PC-3 (cell line): Measurements from ENCODE around the gene ATP10A. TPM values are rescaled to one million over a fixed set of nuclear protein-coding genes. Genes with fewer than 3 reads are reported as not detected.

Experiments
- ATAC-seq: fragments of 200-7000 bp; cut with Tn5 transposase; 2 replicates; pipeline ENCODE4 v1.9.1; 2020; ENCODE audit warnings: mild to moderate bottlenecking, moderate library complexity
- BruUV-seq: library from RNA; stranded (reverse); fragments of 400-500 nt; replicated peaks from 2 replicates; lab custom pipeline; 2021; lab: Mats Ljungman, UMichigan
- CTCF ChIA-PET: fragments of 300-600 bp; sonication (Branson Sonifier 250); formaldehyde crosslinking; loops from one replicate; lab custom pipeline; 2022; ENCODE audit warnings: antibody characterized with exemption; lab: Charles Lee
- POLR2A ChIA-PET: fragments of 300-600 bp; sonication (Branson Sonifier 250); formaldehyde crosslinking; loops from one replicate; lab custom pipeline; 2022; ENCODE audit warnings: antibody characterized with exemption; ENCODE audit not compliant: unreplicated experiment; lab: Charles Lee
- DNase-seq: peaks from one replicate; pipeline ENCODE4 v3.0.0-alpha.2; 2015
- H2AFZ ChIP-seq: fragments of 300-600 bp; sonication (generic); 2 replicates; pipeline ENCODE4 v1.6.0; 2016; ENCODE audit warnings: antibody characterized with exemption, low read length
- H3F3A ChIP-seq: fragments of 300-600 bp; sonication (generic); one replicate; pipeline ENCODE4 v1.6.0; 2017; ENCODE audit warnings: antibody characterized with exemption, low read length, control low read depth, mild to moderate bottlenecking; ENCODE audit not compliant: unreplicated experiment
- H3K27ac ChIP-seq: fragments of 300-600 bp; sonication (generic); 2 replicates; pipeline ENCODE4 v1.5.1; 2016; ENCODE audit warnings: mild to moderate bottlenecking, low read length
- H3K27me3 ChIP-seq: fragments of 300-600 bp; sonication (generic); 2 replicates; pipeline ENCODE4 v1.6.1; 2016; ENCODE audit warnings: low read length, mixed read lengths
- H3K36me3 ChIP-seq: fragments of 300-600 bp; sonication (generic); 2 replicates; pipeline ENCODE4 v1.6.1; 2016; ENCODE audit warnings: low read depth, mixed run types, low read length, mixed read lengths
- H3K4me1 ChIP-seq: fragments of 300-600 bp; sonication (generic); 2 replicates; pipeline ENCODE4 v1.5.1; 2016; ENCODE audit warnings: low read length; ENCODE audit not compliant: insufficient read depth
- H3K4me2 ChIP-seq: fragments of 300-600 bp; sonication (generic); 2 replicates; pipeline ENCODE4 v1.6.0; 2016; ENCODE audit warnings: low read length
- H3K4me3 ChIP-seq: fragments of 300-600 bp; sonication (generic); 2 replicates; pipeline ENCODE4 v1.5.1; 2016; ENCODE audit warnings: mild to moderate bottlenecking, low read length, mixed read lengths
- H3K79me2 ChIP-seq: fragments of 300-600 bp; sonication (generic); 2 replicates; pipeline ENCODE4 v1.6.1; 2017; ENCODE audit warnings: low read length, mixed read lengths
- H3K9ac ChIP-seq: fragments of 300-600 bp; sonication (generic); 2 replicates; pipeline ENCODE4 v1.6.0; 2016; ENCODE audit warnings: mild to moderate bottlenecking, low read length
- H3K9me2 ChIP-seq: fragments of 300-600 bp; sonication (generic); replicated peaks from 2 replicates; pipeline ENCODE4 v1.6.1; 2016; ENCODE audit warnings: mixed run types, low read length, mixed read lengths
- H3K9me3 ChIP-seq: fragments of 300-600 bp; sonication (generic); 2 replicates; pipeline ENCODE4 v1.6.1; 2016; ENCODE audit warnings: low read length, mixed read lengths
- H4K20me1 ChIP-seq: fragments of 300-600 bp; sonication (generic); 2 replicates; pipeline ENCODE4 v1.6.1; 2016; ENCODE audit warnings: low read length, mixed read lengths
- CTCF ChIP-seq: fragments of 300-600 bp; sonication (generic); conservative IDR thresholded peaks from 2 replicates; pipeline ENCODE4 v1.5.1; 2017; ENCODE audit warnings: antibody characterized with exemption, low read depth, mild to moderate bottlenecking, low read length
- EZH2 ChIP-seq: fragments of 300-600 bp; sonication (generic); IDR thresholded peaks from one replicate; pipeline ENCODE4 v1.6.1; 2017; ENCODE audit warnings: antibody characterized with exemption, mild to moderate bottlenecking, low read length; ENCODE audit not compliant: unreplicated experiment
- EZH2phosphoT487 ChIP-seq: fragments of 300-600 bp; sonication (generic); IDR thresholded peaks from 2 replicates; pipeline ENCODE4 v1.6.1; 2018; ENCODE audit warnings: mild to moderate bottlenecking, antibody characterized with exemption, low read length, borderline replicate concordance
- intact Hi-C: fragments of 100-400 bp; cut with micrococcal nuclease; formaldehyde crosslinking; loops from 2 replicates; pipeline ENCODE4 v1.9.0; 2023
- total RNA-seq: library from RNA; depleted of rRNA; stranded (reverse); fragments of >200 nt; gene quantifications from 2 replicates; pipeline ENCODE4 v1.2.3, GENCODE V29; 2014

ATP10A gene
- total RNA-seq, 1 experiment from 2014 or later, result 2.6 TPM

- ChIA-PET CTCF (no interaction called here), POLR2A (no interaction called here)
- H3K9me2 ChIP-seq, result no peaks in the 10 kb centered on the region
- no peaks in the 10 kb centered on the region for H3K79me2 ChIP-seq
- H3K36me3 ChIP-seq, result no peaks in the 10 kb centered on the region
- H3F3A ChIP-seq, result no peaks in the 10 kb centered on the region
- H3K4me2 ChIP-seq, result no peak overlapping the region
- BruUV-seq, result no TSS peak
- no peak overlapping the region for H3K27ac ChIP-seq
- intact Hi-C loops, result no loop called here
- no peak overlapping the region for H3K9ac ChIP-seq
- H3K9me3 ChIP-seq, result no peaks in the 10 kb centered on the region
- H3K4me1 ChIP-seq, result peaks cover 44% of the 10 kb centered on the region
- no peaks in the 10 kb centered on the region for H4K20me1 ChIP-seq
- no peak overlapping the region for H2AFZ ChIP-seq
- H3K4me3 ChIP-seq, result no peak overlapping the region
- DNase-seq (peak; percentile 58), ATAC-seq (peak; percentile 29)
- no peaks in the 10 kb centered on the region for H3K27me3 ChIP-seq
- TF ChIP-seq EZH2 (no peak), EZH2phosphoT487 (no peak), CTCF (no peak)
Measured at GRCh38 chr15:25905140-25905539, 42.0 kb upstream of the ATP10A start.

GRCh38 chr15:25903024-25903581, 40.0 kb upstream of the ATP10A start:
- H3K9ac ChIP-seq, result no peak overlapping the region
- peak; percentile 78 for ATAC-seq
- CTCF ChIA-PET, result interaction anchor here (1.1 kb wide), 1 partner anchor 31 kb away, joined by 21 read pairs; no protein-coding TSS in a partner anchor

GRCh38 chr15:25901811-25902605, 38.9 kb upstream of the ATP10A start:
- no peak overlapping the region for H3K4me3 ChIP-seq
- peaks cover 47% of the 10 kb centered on the region for H3K4me1 ChIP-seq
- H3K79me2 ChIP-seq, result no peaks in the 10 kb centered on the region
- intact Hi-C loops, result no loop called here
- H3K9me3 ChIP-seq, result no peaks in the 10 kb centered on the region
- no peaks in the 10 kb centered on the region for H3F3A ChIP-seq
- ChIA-PET POLR2A (no interaction called here), CTCF (no interaction called here)
- no peaks in the 10 kb centered on the region for H3K36me3 ChIP-seq
- H3K9me2 ChIP-seq, result no peaks in the 10 kb centered on the region
- H4K20me1 ChIP-seq, result no peaks in the 10 kb centered on the region
- DNase-seq, result no peak
- H3K27me3 ChIP-seq, result no peaks in the 10 kb centered on the region
- TF ChIP-seq EZH2 (no peak), EZH2phosphoT487 (no peak), CTCF (no peak)
- no peak overlapping the region for H3K4me2 ChIP-seq
- BruUV-seq, result no TSS peak
- H3K27ac ChIP-seq, result no peak overlapping the region; the same call in 1 of the 2 replicates
- no peak overlapping the region for H3K9ac ChIP-seq
- no peak overlapping the region for H2AFZ ChIP-seq
- ATAC-seq, result no peak

More at GRCh38 chr15:25903024-25903581, 40.0 kb upstream of the ATP10A start:
- Histone ChIP-seq H3K79me2 (no peaks in the 10 kb centered on the region), H3K4me2 (peak overlapping the region; percentile 45), H4K20me1 (no peaks in the 10 kb centered on the region), H3F3A (no peaks in the 10 kb centered on the region), H2AFZ (peak overlapping the region; percentile 40), H3K36me3 (no peaks in the 10 kb centered on the region), H3K9me2 (no peaks in the 10 kb centered on the region), H3K9me3 (no peaks in the 10 kb centered on the region), H3K27me3 (no peaks in the 10 kb centered on the region), H3K4me1 (peaks cover 47% of the 10 kb centered on the region), H3K4me3 (no peak overlapping the region), H3K27ac (peak overlapping the region; percentile 74)
- peak; percentile 80 for DNase-seq
- TF ChIP-seq EZH2phosphoT487, result no peak
- intact Hi-C loops, result loop anchor here (1.0 kb wide), 1 partner anchor 53 kb away; no protein-coding TSS in a partner anchor
- POLR2A ChIA-PET, result interaction anchor here (0.6 kb wide), 2 partner anchors 56 to 112 kb away, joined by 3 to 4 read pairs; no protein-coding TSS in a partner anchor
- no TSS peak for BruUV-seq
